ENCODE measurements around the gene CDYL. TPM values are rescaled to one million over a fixed set of nuclear protein-coding genes. Genes with fewer than 3 reads are reported as not detected.
"Not testable (repeated sequence)": the region's sequence is repeated elsewhere in the genome, so short reads cannot be mapped to it uniquely, and the experiment has no call there.

CDYL gene
- total RNA-seq, 2 experiments from 2014 or later = 40.8 to 43.4 TPM

GRCh38 chr6:4816904-4817303 lies 40.7 kb downstream of the CDYL start:
- Mint-ChIP-seq H3K4me1 (peaks cover 34% of the 10 kb centered on the region), H3K27me3 (no peaks in the 10 kb centered on the region), H3K4me3 (no peak overlapping the region), H3K36me3 (peaks cover 6% of the 10 kb centered on the region), H3K9me3 (ENCODE audit: low read depth) (no peaks in the 10 kb centered on the region), H3K27ac (no peak overlapping the region)
- CTCF ChIA-PET = no interaction called here
- DNase-seq (no peak), ATAC-seq (no peak)

GRCh38 chr6:4817551-4817950 lies 41.3 kb downstream of the CDYL start:
- no peak for ATAC-seq
- H3K27me3 Mint-ChIP-seq = no peaks in the 10 kb centered on the region
- H3K27ac Mint-ChIP-seq = no peak overlapping the region
- H3K36me3 Mint-ChIP-seq = peaks cover 6% of the 10 kb centered on the region
- CTCF ChIA-PET = no interaction called here
- H3K4me1 Mint-ChIP-seq = peaks cover 31% of the 10 kb centered on the region
- no peaks in the 10 kb centered on the region for H3K9me3 Mint-ChIP-seq (ENCODE audit: low read depth)
- no peak overlapping the region for H3K4me3 Mint-ChIP-seq
- no peak for DNase-seq

- Mint-ChIP-seq H3K9me3 (ENCODE audit: low read depth) (no peaks in the 10 kb centered on the region), H3K4me3 (no peak overlapping the region), H3K4me1 (peaks cover 29% of the 10 kb centered on the region), H3K27ac (no peak overlapping the region), H3K36me3 (peaks cover 6% of the 10 kb centered on the region), H3K27me3 (no peaks in the 10 kb centered on the region)
- DNase-seq (no peak), ATAC-seq (no peak)
- CTCF ChIA-PET = no interaction called here
These were observed 42.2 kb downstream of the CDYL start for GRCh38 chr6:4818272-4818938.

- H3K36me3 Mint-ChIP-seq = peaks cover 9% of the 10 kb centered on the region
- DNase-seq = no peak
- no peak overlapping the region for H3K27ac Mint-ChIP-seq
- H3K4me1 Mint-ChIP-seq = peaks cover 23% of the 10 kb centered on the region
- ATAC-seq = no peak
- H3K9me3 Mint-ChIP-seq (ENCODE audit: low read depth) = peaks cover 2% of the 10 kb centered on the region
- no peak overlapping the region for H3K4me3 Mint-ChIP-seq
- no peaks in the 10 kb centered on the region for H3K27me3 Mint-ChIP-seq
- CTCF ChIA-PET = no interaction called here
These were observed 43.6 kb downstream of the CDYL start for GRCh38 chr6:4819706-4820283.

GRCh38 chr6:4820704-4821276 lies 44.6 kb downstream of the CDYL start:
- peaks cover 2% of the 10 kb centered on the region for H3K9me3 Mint-ChIP-seq (ENCODE audit: low read depth)
- no peaks in the 10 kb centered on the region for H3K27me3 Mint-ChIP-seq
- H3K4me1 Mint-ChIP-seq = peaks cover 21% of the 10 kb centered on the region
- CTCF ChIA-PET = interaction anchor here (1.0 kb wide), 1 partner anchor 103 kb away, joined by 3 read pairs; no protein-coding TSS in a partner anchor
- DNase-seq = no peak
- ATAC-seq = no peak
- H3K4me3 Mint-ChIP-seq = no peak overlapping the region
- H3K27ac Mint-ChIP-seq = no peak overlapping the region
- peaks cover 11% of the 10 kb centered on the region for H3K36me3 Mint-ChIP-seq

GRCh38 chr6:4822476-4822875 lies 46.3 kb downstream of the CDYL start:
- H3K27me3 Mint-ChIP-seq = no peaks in the 10 kb centered on the region
- H3K27ac Mint-ChIP-seq = no peak overlapping the region
- H3K4me1 Mint-ChIP-seq = peaks cover 21% of the 10 kb centered on the region
- ATAC-seq = no peak
- DNase-seq = no peak
- CTCF ChIA-PET = no interaction called here
- no peak overlapping the region for H3K4me3 Mint-ChIP-seq
- H3K36me3 Mint-ChIP-seq = peaks cover 23% of the 10 kb centered on the region
- H3K9me3 Mint-ChIP-seq (ENCODE audit: low read depth) = peaks cover 12% of the 10 kb centered on the region

- no peaks in the 10 kb centered on the region for H3K4me1 Mint-ChIP-seq
- CTCF ChIA-PET = interaction anchor here (1.0 kb wide), 1 partner anchor 38 kb away, joined by 3 read pairs; no protein-coding TSS in a partner anchor
- no peak for DNase-seq
- no peak overlapping the region for H3K4me3 Mint-ChIP-seq
- peaks cover 28% of the 10 kb centered on the region for H3K9me3 Mint-ChIP-seq (ENCODE audit: low read depth)
- peaks cover 32% of the 10 kb centered on the region for H3K36me3 Mint-ChIP-seq
- no peak for ATAC-seq
- no peak overlapping the region for H3K27ac Mint-ChIP-seq
- H3K27me3 Mint-ChIP-seq = no peaks in the 10 kb centered on the region
These were observed 52.0 kb downstream of the CDYL start for GRCh38 chr6:4828187-4828698.

- Mint-ChIP-seq H3K27ac (no peak overlapping the region), H3K9me3 (ENCODE audit: low read depth) (peaks cover 26% of the 10 kb centered on the region), H3K36me3 (peaks cover 29% of the 10 kb centered on the region), H3K4me1 (no peaks in the 10 kb centered on the region), H3K27me3 (no peaks in the 10 kb centered on the region), H3K4me3 (no peak overlapping the region)
- CTCF ChIA-PET = no interaction called here
- no peak for DNase-seq
- ATAC-seq = no peak
These were observed 52.9 kb downstream of the CDYL start for GRCh38 chr6:4829089-4829488.

GRCh38 chr6:4835540-4835939 lies 59.3 kb downstream of the CDYL start:
- peaks cover 24% of the 10 kb centered on the region for H3K36me3 Mint-ChIP-seq
- peaks cover 13% of the 10 kb centered on the region for H3K9me3 Mint-ChIP-seq (ENCODE audit: low read depth)
- H3K4me3 Mint-ChIP-seq, H3K27me3 Mint-ChIP-seq, DNase-seq, ATAC-seq, CTCF ChIA-PET, H3K27ac Mint-ChIP-seq: not testable (repeated sequence)
- H3K4me1 Mint-ChIP-seq = peaks cover 14% of the 10 kb centered on the region

- Mint-ChIP-seq H3K4me3 (no peak overlapping the region), H3K27me3 (no peaks in the 10 kb centered on the region), H3K36me3 (peaks cover 45% of the 10 kb centered on the region), H3K9me3 (ENCODE audit: low read depth) (peaks cover 29% of the 10 kb centered on the region), H3K27ac (no peak overlapping the region), H3K4me1 (peaks cover 23% of the 10 kb centered on the region)
- DNase-seq (no peak), ATAC-seq (no peak)
- CTCF ChIA-PET = no interaction called here
These were observed 64.0 kb downstream of the CDYL start for GRCh38 chr6:4840169-4840568.

GRCh38 chr6:4844108-4844507 lies 67.9 kb downstream of the CDYL start:
- Mint-ChIP-seq H3K4me3 (no peak overlapping the region), H3K27ac (no peak overlapping the region), H3K27me3 (no peaks in the 10 kb centered on the region), H3K4me1 (peaks cover 22% of the 10 kb centered on the region), H3K36me3 (peaks cover 29% of the 10 kb centered on the region), H3K9me3 (ENCODE audit: low read depth) (peaks cover 24% of the 10 kb centered on the region)
- CTCF ChIA-PET = no interaction called here
- ATAC-seq (no peak), DNase-seq (no peak)

GRCh38 chr6:4846387-4846786 lies 70.2 kb downstream of the CDYL start:
- CTCF ChIA-PET = no interaction called here
- DNase-seq (no peak), ATAC-seq (no peak)
- Mint-ChIP-seq H3K4me3 (no peak overlapping the region), H3K9me3 (ENCODE audit: low read depth) (peaks cover 13% of the 10 kb centered on the region), H3K27ac (no peak overlapping the region), H3K36me3 (peaks cover 16% of the 10 kb centered on the region), H3K4me1 (peaks cover 10% of the 10 kb centered on the region), H3K27me3 (no peaks in the 10 kb centered on the region)

- ATAC-seq (no peak), DNase-seq (no peak)
- H3K27me3 Mint-ChIP-seq = no peaks in the 10 kb centered on the region
- H3K9me3 Mint-ChIP-seq (ENCODE audit: low read depth) = peaks cover 6% of the 10 kb centered on the region
- no peak overlapping the region for H3K27ac Mint-ChIP-seq
- no peak overlapping the region for H3K4me3 Mint-ChIP-seq
- CTCF ChIA-PET = interaction anchor here (1.0 kb wide), 1 partner anchor 10 kb away, joined by 3 read pairs; no protein-coding TSS in a partner anchor
- H3K4me1 Mint-ChIP-seq = peaks cover 18% of the 10 kb centered on the region
- H3K36me3 Mint-ChIP-seq = peaks cover 10% of the 10 kb centered on the region
These were observed 72.3 kb downstream of the CDYL start for GRCh38 chr6:4848382-4849068.

All from activated CD8-positive, alpha-beta memory T cell treated with anti-CD3 and anti-CD28 coated beads, Interleukin-2, amount 10 ng/mL, durations not matched to agents 7 days and 5 days (primary cell).